Parathyroid adenoma (tissue), 2 donors: Measurements from ENCODE around the gene NR2C2.

Source experiments
- H2AFZ ChIP-seq: fragments of 300-600 bp; sonication (generic); one replicate; pipeline ENCODE4 v1.7.0; 2017; ENCODE audit warnings: antibody characterized with exemption, mild to moderate bottlenecking
- H3K27ac ChIP-seq: fragments of 300-600 bp; sonication (generic); one replicate; pipeline ENCODE4 v1.7.0; 2017
- H3K27me3 ChIP-seq: fragments of 300-600 bp; sonication (generic); one replicate; pipeline ENCODE4 v1.7.0; 2017; ENCODE audit warnings: low read length; ENCODE audit not compliant: control insufficient read depth, insufficient read depth
- H3K36me3 ChIP-seq: fragments of 300-600 bp; sonication (generic); one replicate; pipeline ENCODE4 v1.7.0; 2017; ENCODE audit warnings: low read length; ENCODE audit not compliant: control insufficient read depth, insufficient read depth
- H3K4me1 ChIP-seq: fragments of 300-600 bp; sonication (generic); one replicate; pipeline ENCODE4 v1.7.0; 2017; ENCODE audit warnings: control low read depth
- H3K4me2 ChIP-seq: fragments of 300-600 bp; sonication (generic); one replicate; pipeline ENCODE4 v1.7.0; 2017; ENCODE audit warnings: low read length
- H3K4me3 ChIP-seq: fragments of 300-600 bp; sonication (generic); one replicate; pipeline ENCODE4 v1.7.0; 2017; ENCODE audit warnings: low read depth, low read length
- H3K79me2 ChIP-seq: fragments of 300-600 bp; sonication (generic); one replicate; pipeline ENCODE4 v1.7.0; 2017; ENCODE audit warnings: control low read depth
- H3K9ac ChIP-seq: fragments of 300-600 bp; sonication (generic); one replicate; pipeline ENCODE4 v1.7.0; 2017; ENCODE audit warnings: mild to moderate bottlenecking
- H3K9me3 ChIP-seq: fragments of 300-600 bp; sonication (generic); one replicate; pipeline ENCODE4 v1.7.0; 2017; ENCODE audit warnings: low read length; ENCODE audit not compliant: control insufficient read depth
- TF ChIP-seq, protein P1 (sequence below): fragments of 300-600 bp; sonication (generic); IDR thresholded peaks from one replicate; pipeline ENCODE4 v1.7.0; 2017; ENCODE audit warnings: antibody characterized with exemption, mild to moderate bottlenecking
- donor health status: primary hyperparathyroidism.

Gene NR2C2

DNA sequence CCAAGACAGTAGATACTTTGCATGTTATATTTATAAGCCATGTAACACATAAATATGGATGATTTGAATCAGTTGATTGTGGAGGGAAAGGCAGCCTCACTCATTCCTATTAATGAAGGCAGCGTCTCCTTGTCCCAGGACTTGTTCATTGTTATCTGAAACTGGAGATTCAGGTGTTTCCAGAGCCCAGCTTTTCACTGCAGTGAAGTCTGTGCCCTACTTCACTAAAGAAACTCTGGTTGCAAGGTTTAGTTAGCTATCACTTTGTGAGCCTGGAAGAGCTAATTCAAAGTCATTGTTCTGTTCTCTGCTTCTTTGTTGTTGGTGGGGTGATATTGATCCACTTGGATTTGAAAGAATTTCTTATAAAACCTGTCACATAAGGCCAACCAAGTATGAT, 9.8 kb downstream of the NR2C2 start:
- TF ChIP-seq, protein P1, sequence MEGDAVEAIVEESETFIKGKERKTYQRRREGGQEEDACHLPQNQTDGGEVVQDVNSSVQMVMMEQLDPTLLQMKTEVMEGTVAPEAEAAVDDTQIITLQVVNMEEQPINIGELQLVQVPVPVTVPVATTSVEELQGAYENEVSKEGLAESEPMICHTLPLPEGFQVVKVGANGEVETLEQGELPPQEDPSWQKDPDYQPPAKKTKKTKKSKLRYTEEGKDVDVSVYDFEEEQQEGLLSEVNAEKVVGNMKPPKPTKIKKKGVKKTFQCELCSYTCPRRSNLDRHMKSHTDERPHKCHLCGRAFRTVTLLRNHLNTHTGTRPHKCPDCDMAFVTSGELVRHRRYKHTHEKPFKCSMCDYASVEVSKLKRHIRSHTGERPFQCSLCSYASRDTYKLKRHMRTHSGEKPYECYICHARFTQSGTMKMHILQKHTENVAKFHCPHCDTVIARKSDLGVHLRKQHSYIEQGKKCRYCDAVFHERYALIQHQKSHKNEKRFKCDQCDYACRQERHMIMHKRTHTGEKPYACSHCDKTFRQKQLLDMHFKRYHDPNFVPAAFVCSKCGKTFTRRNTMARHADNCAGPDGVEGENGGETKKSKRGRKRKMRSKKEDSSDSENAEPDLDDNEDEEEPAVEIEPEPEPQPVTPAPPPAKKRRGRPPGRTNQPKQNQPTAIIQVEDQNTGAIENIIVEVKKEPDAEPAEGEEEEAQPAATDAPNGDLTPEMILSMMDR = no peak
- Histone ChIP-seq H3K27ac (no peak overlapping the region), H3K4me2 (no peak overlapping the region), H3K4me1 (peaks cover 3% of the 10 kb centered on the region), H3K27me3 (no peaks in the 10 kb centered on the region), H3K36me3 (no peaks in the 10 kb centered on the region), H3K9me3 (no peaks in the 10 kb centered on the region), H2AFZ (no peak overlapping the region), H3K79me2 (peaks cover 41% of the 10 kb centered on the region), H3K4me3 (no peak overlapping the region), H3K9ac (no peak overlapping the region)

DNA sequence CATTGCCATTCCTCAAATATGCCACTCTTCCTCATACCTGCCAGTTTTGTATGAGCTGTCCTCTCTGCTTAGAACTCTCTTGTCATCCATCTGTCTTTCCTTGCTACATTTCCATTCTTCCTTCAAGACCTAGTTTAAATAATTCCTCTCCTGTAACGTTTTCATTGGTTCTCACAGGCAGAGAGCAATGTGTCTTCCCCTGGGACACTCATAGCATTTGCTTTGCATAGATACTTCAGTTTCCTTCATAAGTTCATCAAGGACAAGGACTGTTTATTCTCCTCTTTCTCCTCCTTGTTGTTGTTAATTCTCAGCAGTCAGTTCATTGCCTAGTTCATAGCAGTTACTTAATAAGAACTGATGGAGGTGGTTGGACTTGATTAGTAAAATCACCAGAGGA, 10.5 kb downstream of the NR2C2 start:
- no peaks in the 10 kb centered on the region for H3K36me3 ChIP-seq
- H3K4me1 ChIP-seq = peaks cover 3% of the 10 kb centered on the region
- H3K27me3 ChIP-seq = no peaks in the 10 kb centered on the region
- no peak overlapping the region for H3K9ac ChIP-seq
- TF ChIP-seq, protein P1 = no peak
- no peaks in the 10 kb centered on the region for H3K9me3 ChIP-seq
- H3K79me2 ChIP-seq = peaks cover 41% of the 10 kb centered on the region
- H3K4me2 ChIP-seq = no peak overlapping the region
- H2AFZ ChIP-seq = no peak overlapping the region
- H3K4me3 ChIP-seq = no peak overlapping the region
- no peak overlapping the region for H3K27ac ChIP-seq

DNA sequence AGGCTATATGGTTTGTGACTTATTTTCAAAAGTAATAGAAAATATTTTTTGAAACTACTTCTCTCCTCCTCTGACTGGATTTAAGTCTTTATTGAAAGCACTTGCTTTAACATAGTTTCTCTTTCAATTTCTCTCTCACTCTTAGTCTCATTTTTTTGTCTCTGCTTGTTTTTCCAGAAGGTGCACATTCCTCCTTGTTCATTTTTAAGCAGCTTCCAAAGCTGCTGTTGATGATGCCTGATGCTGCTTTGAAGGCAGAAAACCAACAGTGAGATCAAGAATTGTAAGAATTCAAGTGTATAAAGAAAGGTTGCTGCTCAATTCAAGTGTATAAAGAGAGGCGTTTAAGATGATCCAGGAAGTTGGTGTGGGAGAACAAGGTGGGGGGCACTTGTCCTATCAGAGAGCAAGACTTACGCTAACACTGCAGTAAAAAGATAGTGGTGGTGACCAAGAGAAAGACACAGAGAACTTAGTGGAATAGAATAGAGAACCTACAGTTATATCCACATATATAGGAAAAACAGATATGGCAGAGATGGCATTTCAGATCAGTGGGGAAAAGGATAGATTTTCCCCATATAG, 12.1 kb downstream of the NR2C2 start:
- Histone ChIP-seq H3K9me3 (no peaks in the 10 kb centered on the region), H3K4me3 (no peak overlapping the region), H3K36me3 (no peaks in the 10 kb centered on the region), H3K4me2 (no peak overlapping the region), H3K79me2 (peaks cover 34% of the 10 kb centered on the region), H3K27me3 (no peaks in the 10 kb centered on the region), H2AFZ (no peak overlapping the region), H3K4me1 (peaks cover 3% of the 10 kb centered on the region), H3K9ac (no peak overlapping the region), H3K27ac (no peak overlapping the region)
- TF ChIP-seq, protein P1 = no peak

DNA sequence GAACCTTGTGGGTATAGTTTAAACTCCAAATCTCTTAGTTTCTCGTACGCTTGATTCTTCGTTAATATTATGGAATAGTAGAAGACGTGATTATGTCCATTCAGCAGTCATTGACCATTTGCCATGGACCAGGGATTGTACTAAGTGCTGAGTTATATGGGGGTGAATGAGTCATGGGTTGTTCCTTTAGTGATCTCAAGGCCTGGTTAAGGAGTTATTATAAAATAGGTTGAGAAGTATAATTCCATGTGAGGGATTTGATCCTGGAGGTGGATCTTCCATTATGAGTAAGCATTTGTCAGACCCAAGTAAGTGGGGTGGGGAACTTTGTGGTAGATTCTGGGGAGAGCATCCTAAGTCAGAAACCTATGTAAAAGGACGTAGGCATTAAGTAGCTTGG, 15.4 kb downstream of the NR2C2 start:
- Histone ChIP-seq H3K79me2 (peaks cover 18% of the 10 kb centered on the region), H3K27ac (no peak overlapping the region), H3K9ac (no peak overlapping the region), H3K36me3 (no peaks in the 10 kb centered on the region), H3K4me2 (no peak overlapping the region), H3K27me3 (no peaks in the 10 kb centered on the region), H3K4me3 (no peak overlapping the region), H2AFZ (no peak overlapping the region), H3K4me1 (peaks cover 3% of the 10 kb centered on the region), H3K9me3 (no peaks in the 10 kb centered on the region)
- TF ChIP-seq, protein P1 = no peak

DNA sequence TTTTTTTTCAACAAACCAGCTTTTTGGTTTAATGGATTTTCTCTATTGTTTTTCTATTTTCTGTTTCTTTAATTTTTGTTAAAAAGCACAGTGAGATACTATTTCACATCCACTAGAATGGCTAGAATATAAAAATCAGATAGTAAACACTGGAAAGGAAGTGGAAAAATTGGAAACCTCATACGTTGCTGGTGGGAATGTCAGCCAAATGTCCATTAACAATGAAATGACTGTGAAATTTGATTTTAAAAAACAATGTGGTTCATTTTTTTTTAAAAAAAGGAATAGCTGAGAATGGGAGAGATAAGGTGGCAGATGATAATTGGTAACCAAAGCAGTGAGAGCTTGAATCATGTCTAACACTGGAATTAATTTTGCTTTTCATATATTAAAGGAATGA, 19.9 kb downstream of the NR2C2 start:
- Histone ChIP-seq H3K9ac (no peak overlapping the region), H3K4me1 (no peaks in the 10 kb centered on the region), H3K9me3 (no peaks in the 10 kb centered on the region), H3K27ac (no peak overlapping the region), H2AFZ (no peak overlapping the region), H3K79me2 (peaks cover 17% of the 10 kb centered on the region), H3K4me2 (no peak overlapping the region), H3K36me3 (no peaks in the 10 kb centered on the region), H3K27me3 (no peaks in the 10 kb centered on the region), H3K4me3 (no peak overlapping the region)
- TF ChIP-seq, protein P1 = no peak
